ENCODE data around the gene CHURC1.

The CHURC1 gene

GRCh38 chr14:64956697-64957406 lies 42.6 kb downstream of the CHURC1 start:
- DNase-seq (ENCODE audit: low read depth in 2 of 2) = no peak

GRCh38 chr14:64958201-64958600 lies 43.9 kb downstream of the CHURC1 start:
- DNase-seq (ENCODE audit: low read depth in 2 of 2) = no peak

GRCh38 chr14:64958743-64959142 lies 44.5 kb downstream of the CHURC1 start:
- DNase-seq (ENCODE audit: low read depth in 2 of 2) = no peak

GRCh38 chr14:64960762-64961276 lies 46.6 kb downstream of the CHURC1 start:
- no peak for DNase-seq (ENCODE audit: low read depth in 2 of 2)

- DNase-seq (ENCODE audit: low read depth in 2 of 2) = no peak
Observed at GRCh38 chr14:64963611-64964010, 49.4 kb downstream of the CHURC1 start.

GRCh38 chr14:64965356-64966000 lies 51.2 kb downstream of the CHURC1 start:
- DNase-seq (ENCODE audit: low read depth in 2 of 2) = no peak

- no peak for DNase-seq (ENCODE audit: low read depth in 2 of 2)
Observed at GRCh38 chr14:64966976-64967375, 52.7 kb downstream of the CHURC1 start.

GRCh38 chr14:64968167-64968566 lies 53.9 kb downstream of the CHURC1 start:
- DNase-seq (ENCODE audit: low read depth in 2 of 2) = no peak

- DNase-seq (ENCODE audit: low read depth in 2 of 2) = no peak
Observed at GRCh38 chr14:64968651-64969050, 54.4 kb downstream of the CHURC1 start.

GRCh38 chr14:64970041-64970440 lies 55.8 kb downstream of the CHURC1 start:
- DNase-seq (ENCODE audit: low read depth in 2 of 2) = no peak

GRCh38 chr14:64970776-64971477 lies 56.7 kb downstream of the CHURC1 start:
- DNase-seq (ENCODE audit: low read depth in 2 of 2) = no peak

GRCh38 chr14:64971491-64971942 lies 57.3 kb downstream of the CHURC1 start:
- no peak for DNase-seq (ENCODE audit: low read depth in 2 of 2)

GRCh38 chr14:64971943-64972791 lies 57.9 kb downstream of the CHURC1 start, which contains the start of gene RAB15:
RAB15 (minus strand) TSS chr14:64972336; CDS start chr14:64972076, 260 bp downstream.
- peak in 1 of 2 donors; percentile 38 for DNase-seq (ENCODE audit: low read depth in 2 of 2)

GRCh38 chr14:64973026-64973442 lies 58.8 kb downstream of the CHURC1 start:
- DNase-seq (ENCODE audit: low read depth in 2 of 2) = no peak

GRCh38 chr14:64973826-64974225 lies 59.6 kb downstream of the CHURC1 start:
- DNase-seq (ENCODE audit: low read depth in 2 of 2) = no peak

GRCh38 chr14:64974563-64974962 lies 60.3 kb downstream of the CHURC1 start:
- no peak for DNase-seq (ENCODE audit: low read depth in 2 of 2)

GRCh38 chr14:64979336-64980074 lies 65.2 kb downstream of the CHURC1 start:
- DNase-seq (ENCODE audit: low read depth in 2 of 2) = no peak

GRCh38 chr14:64983439-64984310 lies 69.4 kb downstream of the CHURC1 start:
- DNase-seq (ENCODE audit: low read depth in 2 of 2) = no peak
